ENCODE results near the gene DNAJC12.
A peak's percentile ranks its signal among the peaks of the same experiment; 100 is the strongest.
"Not testable (repeated sequence)": the region's sequence is repeated elsewhere in the genome, so short reads cannot be mapped to it uniquely, and the experiment has no call there.

Gene DNAJC12

DNA sequence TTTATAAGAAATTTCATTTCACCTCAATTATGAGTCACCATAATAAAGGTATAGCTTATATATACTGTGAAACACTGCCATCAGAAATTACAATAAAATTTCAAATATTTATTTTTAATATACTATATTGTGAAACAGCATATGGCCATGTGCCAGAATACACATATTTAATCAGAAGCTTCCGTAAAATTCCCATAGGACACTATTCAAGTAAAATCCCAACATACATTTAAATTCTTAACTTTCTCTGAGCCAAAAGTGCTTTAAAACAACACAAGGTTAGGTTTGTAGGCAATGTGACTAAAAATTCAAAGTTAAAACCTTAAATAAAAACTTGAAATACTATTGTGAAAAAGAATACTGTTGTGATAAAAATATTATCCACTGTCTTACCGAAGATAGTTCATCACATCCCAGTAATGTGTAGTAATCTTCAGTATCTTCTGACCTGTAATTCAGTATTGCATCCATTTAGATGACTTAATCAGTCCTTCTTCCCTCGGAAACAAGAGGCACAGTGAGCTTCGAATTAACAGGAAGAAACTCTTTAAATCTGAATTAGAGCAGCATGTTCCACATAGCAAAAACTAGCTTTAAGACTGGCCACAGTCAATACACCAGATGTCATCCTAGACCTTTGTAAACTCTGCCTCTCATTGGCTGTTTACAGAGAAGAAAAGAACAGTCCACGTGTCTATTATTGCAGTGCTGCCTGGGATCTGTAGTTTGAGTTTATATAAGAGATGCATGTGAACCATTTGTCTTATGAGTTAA, at the start of gene DNAJC12:
Gene DNAJC12 (minus strand): TSS at position 648 of the 774 bp plus-strand sequence. CDS start 177 bp downstream, at position 471.
- no peaks in the 10 kb centered on the region for H3K4me1 ChIP-seq (ENCODE audit: insufficient read depth, low read length)
- no peak within 1 kb of the TSS for H3K9ac ChIP-seq (ENCODE audit: low read depth, low read length)
- peaks cover 3% of the 10 kb centered on the region; the same call in 1 of the 2 replicates for H3K9me3 ChIP-seq (ENCODE audit: control insufficient read depth, insufficient read depth, low read length)
- H3K36me3 ChIP-seq (ENCODE audit: insufficient read depth, low read length): no peaks in the 10 kb centered on the region

DNA sequence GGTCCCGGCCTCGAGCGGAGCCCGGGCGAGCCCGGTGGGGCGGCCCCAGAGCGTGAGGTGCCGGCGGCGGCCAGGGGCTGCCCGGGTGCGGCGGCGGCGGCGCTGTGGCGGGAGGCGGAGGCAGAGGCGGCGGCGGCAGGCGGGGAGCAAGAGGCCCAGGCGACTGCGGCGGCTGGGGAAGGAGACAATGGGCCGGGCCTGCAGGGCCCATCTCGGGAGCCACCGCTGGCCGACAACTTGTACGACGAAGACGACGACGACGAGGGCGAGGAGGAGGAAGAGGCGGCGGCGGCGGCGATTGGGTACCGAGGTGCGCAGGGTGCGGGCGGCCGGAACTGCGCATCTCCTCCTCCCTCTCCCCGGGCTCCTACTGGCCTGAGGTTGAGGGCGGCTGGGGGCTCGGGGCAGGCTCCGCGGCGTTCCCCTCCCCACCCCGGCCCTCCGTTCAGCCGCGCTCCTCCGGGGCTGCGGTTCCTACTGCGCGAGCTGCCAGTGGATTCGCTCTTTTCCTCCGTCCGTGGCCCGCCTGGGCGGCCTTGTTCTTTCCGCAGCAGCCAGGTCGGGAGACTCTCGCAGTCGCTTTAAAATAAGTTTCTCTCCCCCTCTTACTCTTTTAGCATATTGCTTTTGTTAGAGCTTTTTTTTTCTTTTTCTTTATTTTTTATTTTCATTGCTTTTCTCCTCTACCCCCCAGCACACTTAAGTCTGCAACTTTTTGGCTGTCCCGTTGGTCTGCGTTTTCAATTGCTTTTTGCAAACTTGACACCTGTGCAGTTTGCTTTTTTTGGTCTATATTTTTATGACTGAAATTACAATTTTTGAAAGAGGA, 47.1 kb upstream of the DNAJC12 start:
- H3K9me3 ChIP-seq (ENCODE audit: control insufficient read depth, insufficient read depth, low read length): no peaks in the 10 kb centered on the region
- peaks cover 23% of the 10 kb centered on the region for H3K36me3 ChIP-seq (ENCODE audit: insufficient read depth, low read length)
- H3K4me1 ChIP-seq (ENCODE audit: insufficient read depth, low read length): no peaks in the 10 kb centered on the region; the same call in 1 of the 2 replicates
- peak overlapping the region; percentile 73 for H3K9ac ChIP-seq (ENCODE audit: low read depth, low read length)

DNA sequence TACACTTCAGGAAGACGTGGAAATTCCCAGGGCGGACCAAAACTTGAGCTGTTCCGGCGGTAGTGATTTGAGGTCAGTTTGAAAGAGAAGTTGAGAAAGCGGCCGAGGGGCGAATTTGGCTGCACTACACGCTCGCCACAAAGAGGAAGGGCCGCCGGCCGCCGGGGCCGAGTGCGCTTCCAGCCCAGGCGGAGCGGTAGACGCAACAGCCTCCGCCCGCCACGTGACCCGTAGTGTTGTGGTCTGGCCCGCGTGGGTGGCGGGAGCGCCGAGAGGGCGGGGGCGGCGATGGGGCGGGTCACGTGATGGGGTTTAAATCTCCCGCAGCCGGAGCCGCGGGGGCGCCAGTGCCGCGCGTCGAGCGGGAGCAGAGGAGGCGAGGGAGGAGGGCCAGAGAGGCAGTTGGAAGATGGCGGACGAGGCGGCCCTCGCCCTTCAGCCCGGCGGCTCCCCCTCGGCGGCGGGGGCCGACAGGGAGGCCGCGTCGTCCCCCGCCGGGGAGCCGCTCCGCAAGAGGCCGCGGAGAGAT, 46.4 kb upstream of the DNAJC12 start, which contains the start of gene SIRT1:
Gene SIRT1 (plus strand): TSS at position 344 of the 529 bp plus-strand sequence. CDS start 66 bp downstream, at position 410.
- no peaks in the 10 kb centered on the region; the same call in 1 of the 2 replicates for H3K4me1 ChIP-seq (ENCODE audit: insufficient read depth, low read length)
- H3K9ac ChIP-seq (ENCODE audit: low read depth, low read length): peak within 1 kb of the TSS; percentile 73
- H3K36me3 ChIP-seq (ENCODE audit: insufficient read depth, low read length): peaks cover 19% of the 10 kb centered on the region
- no peaks in the 10 kb centered on the region for H3K9me3 ChIP-seq (ENCODE audit: control insufficient read depth, insufficient read depth, low read length)

DNA sequence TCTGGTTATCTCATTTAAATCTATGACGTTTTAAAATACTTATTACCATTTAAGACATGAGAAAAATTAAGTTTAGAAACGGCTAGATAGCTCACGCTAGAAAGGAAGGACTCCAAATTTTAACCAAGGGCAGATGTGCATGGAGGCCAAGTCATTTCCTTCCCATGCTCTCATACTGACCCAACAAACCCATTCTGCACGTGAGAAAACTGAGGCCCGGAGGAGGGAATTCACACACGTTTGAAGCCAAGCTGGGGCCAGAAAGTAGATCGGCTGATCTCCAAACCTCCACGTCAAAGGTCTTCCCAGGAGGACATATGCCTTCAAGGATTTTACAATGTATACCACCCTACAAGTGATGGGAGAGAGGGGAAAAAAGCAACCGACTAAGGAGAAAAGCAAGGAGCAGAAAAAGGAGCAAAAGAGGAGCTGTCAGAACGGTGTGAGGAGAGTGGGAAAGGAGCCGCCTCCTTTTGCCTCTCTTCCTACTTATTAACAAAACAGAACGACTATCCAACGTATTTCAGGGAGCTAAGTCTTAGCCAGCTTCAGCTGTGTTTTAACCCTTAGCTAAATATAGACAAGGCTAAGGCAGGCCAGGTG, 45.8 kb upstream of the DNAJC12 start:
- H3K9ac ChIP-seq (ENCODE audit: low read depth, low read length): peak overlapping the region; percentile 73
- no peaks in the 10 kb centered on the region for H3K9me3 ChIP-seq (ENCODE audit: control insufficient read depth, insufficient read depth, low read length)
- H3K36me3 ChIP-seq (ENCODE audit: insufficient read depth, low read length): peaks cover 14% of the 10 kb centered on the region; the same call in 1 of the 2 replicates
- no peaks in the 10 kb centered on the region; the same call in 1 of the 2 replicates for H3K4me1 ChIP-seq (ENCODE audit: insufficient read depth, low read length)

DNA sequence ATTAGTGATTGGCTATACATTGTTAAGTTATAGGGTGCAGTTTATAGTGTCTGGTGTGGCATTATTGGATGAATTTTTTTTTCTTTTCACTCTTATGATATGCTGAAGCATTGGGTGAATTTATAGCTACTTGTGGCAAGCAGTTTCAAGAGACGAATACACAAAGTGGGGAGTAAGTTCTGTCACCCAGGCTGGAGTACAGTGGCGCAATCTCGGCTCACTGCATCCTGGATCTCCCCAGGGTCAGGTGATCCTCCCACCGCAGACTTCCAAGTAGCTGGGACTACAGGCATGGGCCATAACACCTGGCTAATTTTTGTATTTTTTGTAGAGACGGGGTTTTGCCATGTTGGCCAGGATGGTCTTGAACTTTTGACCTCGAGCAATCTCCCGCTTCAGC, 40.1 kb upstream of the DNAJC12 start:
- Histone ChIP-seq H3K9ac (ENCODE audit: low read depth, low read length) (no peak overlapping the region), H3K4me1 (ENCODE audit: insufficient read depth, low read length) (0 out of 2 replicates have a peak, but pooled peaks cover 4% of the 10 kb centered on the region), H3K36me3 (ENCODE audit: insufficient read depth, low read length) (no peaks in the 10 kb centered on the region), H3K9me3 (ENCODE audit: control insufficient read depth, insufficient read depth, low read length) (no peaks in the 10 kb centered on the region)

DNA sequence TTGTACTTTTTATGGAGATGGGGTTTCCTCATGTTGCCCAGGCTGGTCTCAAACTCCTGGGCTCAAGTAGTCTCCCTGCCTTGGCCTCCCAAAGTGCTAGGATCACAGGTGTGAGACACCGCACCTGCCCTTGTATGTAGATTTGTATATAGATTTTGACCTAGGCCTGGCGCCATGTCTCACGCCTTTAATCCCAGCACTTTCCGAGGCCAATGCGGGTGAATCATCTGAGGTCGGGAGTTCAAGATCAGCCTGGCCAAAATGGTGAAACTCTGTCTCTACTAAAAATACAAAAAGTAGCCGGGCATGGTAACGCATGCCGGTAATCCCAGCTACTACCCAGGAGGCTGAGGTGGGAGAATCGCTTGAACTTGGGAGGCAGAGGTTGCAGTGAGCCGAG, 39.4 kb upstream of the DNAJC12 start:
- H3K4me1 ChIP-seq (ENCODE audit: insufficient read depth, low read length); H3K9ac ChIP-seq (ENCODE audit: low read depth, low read length); H3K9me3 ChIP-seq (ENCODE audit: control insufficient read depth, insufficient read depth, low read length); H3K36me3 ChIP-seq (ENCODE audit: insufficient read depth, low read length): not testable (repeated sequence)

DNA sequence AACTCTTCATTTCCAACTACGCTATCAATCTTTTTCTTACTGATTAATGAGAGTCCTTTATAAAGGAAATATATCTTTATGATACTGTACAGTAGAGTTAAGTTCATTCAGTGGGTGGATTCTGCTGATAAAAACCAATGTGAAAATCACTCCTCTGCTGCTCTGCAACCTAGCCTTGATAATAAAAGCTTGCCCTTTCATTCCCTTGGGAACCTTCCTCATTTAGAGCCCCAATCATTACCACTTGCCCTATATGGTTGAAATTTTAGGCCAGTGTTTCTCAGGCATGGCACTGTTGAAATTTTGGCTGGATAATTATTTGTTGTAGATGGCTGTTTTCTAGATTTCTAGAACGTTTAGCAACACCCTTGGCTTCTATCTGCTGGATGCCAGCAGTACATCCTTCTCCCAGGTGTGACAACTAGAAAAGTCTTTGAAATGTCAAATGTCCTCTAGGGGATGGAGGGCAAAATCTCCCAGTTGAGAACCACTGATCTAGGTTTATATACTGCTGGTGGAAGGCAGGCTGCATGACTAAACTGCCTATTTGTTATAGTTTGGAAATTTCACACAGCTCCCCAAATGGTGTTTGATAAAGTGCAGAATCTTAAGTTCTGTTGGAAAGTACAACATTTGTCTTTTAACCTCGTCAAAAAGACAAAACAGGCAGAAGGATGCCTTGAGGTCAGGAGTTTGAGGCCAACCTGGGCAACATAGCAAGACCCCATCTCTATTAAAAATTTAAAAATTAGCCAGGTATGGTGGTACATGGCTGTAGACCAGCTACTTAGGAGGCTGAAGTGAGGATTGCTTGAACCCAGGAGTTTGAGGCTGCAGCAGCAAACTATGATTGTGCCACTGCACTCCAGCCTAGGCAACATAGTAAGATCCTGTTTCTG, 37.6 kb upstream of the DNAJC12 start:
- no peaks in the 10 kb centered on the region for H3K9me3 ChIP-seq (ENCODE audit: control insufficient read depth, insufficient read depth, low read length)
- no peak overlapping the region for H3K9ac ChIP-seq (ENCODE audit: low read depth, low read length)
- 0 out of 2 replicates have a peak, but pooled peaks cover 4% of the 10 kb centered on the region for H3K4me1 ChIP-seq (ENCODE audit: insufficient read depth, low read length)
- H3K36me3 ChIP-seq (ENCODE audit: insufficient read depth, low read length): no peaks in the 10 kb centered on the region

DNA sequence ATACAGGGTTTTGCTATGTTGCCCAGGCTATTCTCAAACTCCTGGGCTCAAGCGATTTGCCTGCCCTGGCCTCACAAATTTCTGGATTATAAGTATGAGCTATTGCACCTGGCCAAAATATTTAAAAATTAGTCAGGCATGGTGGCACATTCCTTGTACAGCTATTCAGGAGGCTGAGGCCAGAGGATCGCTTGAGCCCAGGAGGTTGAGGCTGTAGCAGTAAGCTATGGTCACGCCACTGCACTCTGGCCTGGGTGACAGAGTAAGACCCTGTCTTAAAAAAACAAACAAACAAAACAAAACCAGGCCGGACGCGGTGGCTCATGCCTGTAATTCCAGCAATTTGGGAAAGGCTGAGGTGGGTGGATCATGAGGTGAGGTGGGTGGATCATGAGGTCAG, 32.0 kb upstream of the DNAJC12 start:
- no peaks in the 10 kb centered on the region for H3K9me3 ChIP-seq (ENCODE audit: control insufficient read depth, insufficient read depth, low read length)
- H3K36me3 ChIP-seq (ENCODE audit: insufficient read depth, low read length): no peaks in the 10 kb centered on the region
- H3K9ac ChIP-seq (ENCODE audit: low read depth, low read length): no peak overlapping the region
- no peaks in the 10 kb centered on the region for H3K4me1 ChIP-seq (ENCODE audit: insufficient read depth, low read length)

DNA sequence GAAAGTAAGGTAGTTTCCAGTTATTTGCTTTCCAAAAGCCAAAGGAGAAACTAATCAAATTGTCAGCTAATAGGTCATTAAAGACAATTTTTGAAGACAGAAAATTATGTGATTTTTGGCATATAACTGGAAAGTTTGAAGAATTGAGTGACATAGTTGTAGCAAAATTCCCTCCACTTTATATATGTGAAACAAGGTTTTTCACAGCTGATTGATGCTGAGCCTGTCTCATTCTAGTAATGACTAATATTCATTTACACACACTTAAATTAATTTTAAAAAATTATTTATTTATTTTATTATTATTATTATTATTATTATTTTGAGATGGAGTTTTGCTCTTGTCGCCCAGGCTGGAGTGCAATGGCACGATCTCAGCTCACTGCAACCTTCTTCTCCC, 30.1 kb upstream of the DNAJC12 start:
- no peaks in the 10 kb centered on the region for H3K9me3 ChIP-seq (ENCODE audit: control insufficient read depth, insufficient read depth, low read length)

DNA sequence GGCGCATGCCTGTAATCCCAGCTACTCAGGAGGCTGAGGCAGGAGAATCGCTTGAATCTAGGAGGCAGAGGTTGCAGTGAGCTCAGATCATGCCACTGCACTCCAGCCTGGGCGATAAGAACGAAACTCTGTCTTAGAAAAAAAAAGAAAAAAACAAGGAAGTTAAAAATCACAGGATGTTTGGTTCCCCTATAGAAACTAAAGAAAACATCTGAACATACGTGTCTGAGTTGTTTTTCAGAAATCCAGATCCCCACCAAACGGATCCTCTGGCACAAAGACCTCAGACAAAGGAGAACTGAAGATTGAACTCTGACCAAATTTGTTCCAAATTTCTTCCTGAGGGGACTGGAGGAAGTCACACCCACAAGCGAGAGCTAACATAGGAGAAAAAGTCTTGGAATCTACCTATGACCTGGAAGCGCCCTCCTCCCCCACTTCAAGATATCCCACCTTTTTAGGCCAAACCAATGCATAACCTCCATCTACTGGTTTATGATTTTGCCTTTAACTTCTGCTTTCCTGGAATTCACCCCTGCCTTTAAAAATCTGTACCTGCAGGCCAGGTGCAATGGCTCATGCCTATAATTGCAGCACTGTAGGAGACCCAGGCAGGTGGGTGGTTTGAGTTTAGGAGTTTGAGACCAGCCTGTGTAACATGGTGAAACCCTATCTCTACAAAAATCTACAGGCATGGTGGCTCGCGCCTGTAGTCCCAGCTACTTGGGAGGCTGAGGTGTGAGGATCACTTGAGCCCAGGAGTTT, 26.8 kb upstream of the DNAJC12 start:
- H3K9me3 ChIP-seq (ENCODE audit: control insufficient read depth, insufficient read depth, low read length): no peaks in the 10 kb centered on the region
- H3K36me3 ChIP-seq (ENCODE audit: insufficient read depth, low read length): no peaks in the 10 kb centered on the region
- H3K4me1 ChIP-seq (ENCODE audit: insufficient read depth, low read length): peaks cover 20% of the 10 kb centered on the region
- H3K9ac ChIP-seq (ENCODE audit: low read depth, low read length): no peak overlapping the region

More for the DNA sequence above, 30.1 kb upstream of the DNAJC12 start:
- Histone ChIP-seq H3K4me1 (ENCODE audit: insufficient read depth, low read length) (peaks cover 9% of the 10 kb centered on the region), H3K36me3 (ENCODE audit: insufficient read depth, low read length) (no peaks in the 10 kb centered on the region), H3K9ac (ENCODE audit: low read depth, low read length) (no peak overlapping the region)

DNA sequence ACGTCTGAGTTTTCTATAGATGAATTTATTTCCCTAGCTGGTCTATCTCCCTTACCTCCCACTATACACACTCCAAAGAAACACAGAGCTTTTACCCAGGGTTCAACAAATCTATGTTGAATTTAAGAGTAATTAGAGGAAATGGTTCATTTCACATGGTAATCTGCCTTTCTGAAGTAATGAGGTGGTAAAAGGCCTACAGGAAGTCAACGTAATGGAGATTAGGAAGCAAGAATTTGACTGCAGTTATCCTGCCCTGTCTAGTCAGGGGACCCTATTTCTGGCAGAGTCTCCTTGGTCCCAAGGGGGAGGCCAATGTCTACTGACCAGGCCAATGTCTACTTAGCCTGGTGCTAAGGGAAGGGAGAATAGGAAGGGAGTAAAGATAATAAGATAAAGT, 25.1 kb upstream of the DNAJC12 start:
- H3K9ac ChIP-seq (ENCODE audit: low read depth, low read length): peak overlapping the region; percentile 14; the same call in 1 of the 2 replicates
- no peaks in the 10 kb centered on the region for H3K9me3 ChIP-seq (ENCODE audit: control insufficient read depth, insufficient read depth, low read length)
- peaks cover 20% of the 10 kb centered on the region for H3K4me1 ChIP-seq (ENCODE audit: insufficient read depth, low read length)
- H3K36me3 ChIP-seq (ENCODE audit: insufficient read depth, low read length): no peaks in the 10 kb centered on the region

DNA sequence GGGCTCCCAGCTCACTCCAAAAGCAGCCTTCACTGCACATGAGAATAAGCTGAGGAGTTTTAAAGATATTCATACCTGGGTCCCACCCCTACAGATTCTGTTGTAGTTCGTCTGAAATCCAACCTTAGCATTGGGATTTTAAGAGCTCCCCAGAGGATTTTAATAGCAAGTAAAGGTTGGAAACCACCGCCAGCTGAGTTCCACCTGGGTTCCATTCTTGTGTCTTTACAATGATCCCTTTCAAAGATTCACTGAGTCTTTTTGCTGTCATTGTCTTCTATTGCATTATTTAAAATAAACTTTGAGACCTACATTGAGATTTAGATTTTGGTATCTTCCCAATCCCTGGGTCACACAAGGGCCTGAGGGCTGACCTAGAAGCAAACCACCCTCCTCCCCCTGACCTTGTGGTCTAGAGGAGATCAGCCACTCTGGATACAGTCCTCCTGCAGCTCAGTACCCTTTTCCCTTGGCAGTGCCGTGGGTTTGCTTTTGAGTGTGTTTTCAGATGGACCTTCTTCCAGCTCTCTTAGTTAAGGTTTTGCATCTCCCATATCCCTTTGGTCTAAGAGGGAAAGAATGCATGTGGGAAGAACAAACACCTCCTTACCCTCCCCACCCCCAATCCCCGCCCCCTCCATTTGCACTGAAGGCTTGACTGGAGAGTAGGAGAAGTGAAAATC, 23.9 kb upstream of the DNAJC12 start:
- Histone ChIP-seq H3K36me3 (ENCODE audit: insufficient read depth, low read length) (no peaks in the 10 kb centered on the region), H3K4me1 (ENCODE audit: insufficient read depth, low read length) (peaks cover 20% of the 10 kb centered on the region), H3K9ac (ENCODE audit: low read depth, low read length) (peak overlapping the region; percentile 43), H3K9me3 (ENCODE audit: control insufficient read depth, insufficient read depth, low read length) (no peaks in the 10 kb centered on the region)
